ENCODE results near the gene KRT1.

The KRT1 gene

GRCh38 chr12:52677671-52678070 is 2.5 kb downstream of the KRT1 start:
- H3K9me2 ChIP-seq (replicated peaks; ENCODE audit: insufficient read depth, low read length): no peaks in the 10 kb centered on the region
- H2AFZ ChIP-seq (ENCODE audit: low read depth, low read length, severe bottlenecking): no peak overlapping the region
- no peak overlapping the region for H3K27ac ChIP-seq (ENCODE audit: low read depth, low read length)
- H3K36me3 ChIP-seq (ENCODE audit: low read length): no peaks in the 10 kb centered on the region
- no peak overlapping the region for H3K4me3 ChIP-seq (ENCODE audit: insufficient read depth, low read length, poor library complexity, severe bottlenecking)
- no peaks in the 10 kb centered on the region for H3F3A ChIP-seq (ENCODE audit: insufficient read depth)
- no peak overlapping the region for H3K4me2 ChIP-seq (ENCODE audit: low read depth, low read length, poor library complexity, severe bottlenecking)
- no peak for TF ChIP-seq EZH2phosphoT487 (conservative IDR thresholded peaks at IDR 0.05; ENCODE audit: low read length)
- no peak for TF ChIP-seq CTCF (IDR thresholded peaks at IDR 0.05; ENCODE audit: insufficient read depth, low read length, poor library complexity, severe bottlenecking)
- no peaks in the 10 kb centered on the region for H4K20me1 ChIP-seq (ENCODE audit: low read depth, low read length)
- no peaks in the 10 kb centered on the region for H3K9me3 ChIP-seq (ENCODE audit: insufficient read depth, low read length)
- H3K79me2 ChIP-seq (ENCODE audit: insufficient read depth, low read length): no peaks in the 10 kb centered on the region
- no peak overlapping the region for H3K9ac ChIP-seq (ENCODE audit: low read length)
- H3K27me3 ChIP-seq (ENCODE audit: low read length): no peaks in the 10 kb centered on the region

GRCh38 chr12:52677126-52677525 is 3.1 kb downstream of the KRT1 start:
- Histone ChIP-seq H2AFZ (ENCODE audit: low read depth, low read length, severe bottlenecking) (no peak overlapping the region), H4K20me1 (ENCODE audit: low read depth, low read length) (no peaks in the 10 kb centered on the region), H3K4me3 (ENCODE audit: insufficient read depth, low read length, poor library complexity, severe bottlenecking) (no peak overlapping the region), H3K9me3 (ENCODE audit: insufficient read depth, low read length) (no peaks in the 10 kb centered on the region), H3K9ac (ENCODE audit: low read length) (no peak overlapping the region), H3K79me2 (ENCODE audit: insufficient read depth, low read length) (no peaks in the 10 kb centered on the region), H3K36me3 (ENCODE audit: low read length) (no peaks in the 10 kb centered on the region), H3K9me2 (replicated peaks; ENCODE audit: insufficient read depth, low read length) (no peaks in the 10 kb centered on the region), H3K27me3 (ENCODE audit: low read length) (no peaks in the 10 kb centered on the region), H3K27ac (ENCODE audit: low read depth, low read length) (no peak overlapping the region), H3K4me2 (ENCODE audit: low read depth, low read length, poor library complexity, severe bottlenecking) (no peak overlapping the region), H3F3A (ENCODE audit: insufficient read depth) (no peaks in the 10 kb centered on the region)
- TF ChIP-seq CTCF (IDR thresholded peaks at IDR 0.05; ENCODE audit: insufficient read depth, low read length, poor library complexity, severe bottlenecking) (no peak), EZH2phosphoT487 (conservative IDR thresholded peaks at IDR 0.05; ENCODE audit: low read length) (no peak)

GRCh38 chr12:52676163-52676562 is 4.0 kb downstream of the KRT1 start:
- Histone ChIP-seq H3K9me2 (replicated peaks; ENCODE audit: insufficient read depth, low read length) (no peaks in the 10 kb centered on the region), H3K9me3 (ENCODE audit: insufficient read depth, low read length) (no peaks in the 10 kb centered on the region), H3K36me3 (ENCODE audit: low read length) (no peaks in the 10 kb centered on the region), H3K4me2 (ENCODE audit: low read depth, low read length, poor library complexity, severe bottlenecking) (no peak overlapping the region), H2AFZ (ENCODE audit: low read depth, low read length, severe bottlenecking) (no peak overlapping the region), H3F3A (ENCODE audit: insufficient read depth) (no peaks in the 10 kb centered on the region), H3K9ac (ENCODE audit: low read length) (no peak overlapping the region), H4K20me1 (ENCODE audit: low read depth, low read length) (no peaks in the 10 kb centered on the region), H3K27me3 (ENCODE audit: low read length) (no peaks in the 10 kb centered on the region), H3K4me3 (ENCODE audit: insufficient read depth, low read length, poor library complexity, severe bottlenecking) (no peak overlapping the region), H3K79me2 (ENCODE audit: insufficient read depth, low read length) (no peaks in the 10 kb centered on the region), H3K27ac (ENCODE audit: low read depth, low read length) (no peak overlapping the region)
- TF ChIP-seq EZH2phosphoT487 (conservative IDR thresholded peaks at IDR 0.05; ENCODE audit: low read length): no peak
- TF ChIP-seq CTCF (IDR thresholded peaks at IDR 0.05; ENCODE audit: insufficient read depth, low read length, poor library complexity, severe bottlenecking): no peak

All from SU-DHL-6 (cell line).